IMR-90 (cell line): ENCODE data around the gene VEPH1. TPM values are rescaled to one million over a fixed set of nuclear protein-coding genes. Genes with fewer than 3 reads are reported as not detected.

Experiments
- ATAC-seq: fragments of 200-7000 bp; cut with Tn5 transposase; 2 replicates; pipeline ENCODE4 v1.9.1; 2020; ENCODE audit warnings: low read depth, mild to moderate bottlenecking, moderate library complexity
- BruUV-seq: library from RNA; stranded (reverse); fragments of 400-500 nt; replicated peaks from 2 replicates; lab custom pipeline; 2021; lab: Mats Ljungman, UMichigan
- CTCF ChIA-PET: fragments of 300-600 bp; formaldehyde crosslinking; extraction: SDS; loops from one replicate; lab custom pipeline; 2021; ENCODE audit warnings: antibody characterized with exemption; lab: Yijun Ruan, JAX
- POLR2A ChIA-PET: fragments of 300-600 bp; sonication (Branson Sonifier 250); formaldehyde crosslinking; loops from one replicate; lab custom pipeline; 2022; ENCODE audit warnings: antibody characterized with exemption; ENCODE audit not compliant: unreplicated experiment; lab: Charles Lee
- DNase-seq: peaks from one replicate; pipeline ENCODE4 v3.0.0; 2013
- H2AFZ ChIP-seq: replicated peaks from 2 replicates; pipeline ENCODE3; 2013; ENCODE audit warnings: low read length, mild to moderate bottlenecking; ENCODE audit not compliant: poor library complexity
- H2AK5ac ChIP-seq: 2 replicates; pipeline ENCODE4 v1.6.1; 2013; ENCODE audit warnings: low read depth, low read length, inconsistent platforms
- H2AK9ac ChIP-seq: replicated peaks from 2 replicates; pipeline ENCODE3; 2013; ENCODE audit warnings: mild to moderate bottlenecking, low read depth, low read length, moderate library complexity; ENCODE audit not compliant: poor library complexity
- H2BK120ac ChIP-seq: 2 replicates; pipeline ENCODE4 v1.6.1; 2013; ENCODE audit warnings: low read depth, low read length, inconsistent platforms
- H2BK15ac ChIP-seq: 3 replicates; pipeline ENCODE4 v1.6.1; 2013; ENCODE audit warnings: low read depth, low read length, inconsistent platforms
- H2BK20ac ChIP-seq: 2 replicates; pipeline ENCODE4 v1.6.1; 2013; ENCODE audit warnings: low read depth, mild to moderate bottlenecking, inconsistent platforms, low read length, moderate library complexity
- H2BK5ac ChIP-seq: 2 replicates; pipeline ENCODE4 v1.6.1; 2013; ENCODE audit warnings: mild to moderate bottlenecking, low read depth, low read length, inconsistent platforms; ENCODE audit not compliant: poor library complexity, severe bottlenecking
- H3K14ac ChIP-seq: replicated peaks from 2 replicates; pipeline ENCODE4 v1.6.1; 2013; ENCODE audit warnings: low read depth, low read length, inconsistent platforms
- H3K18ac ChIP-seq: 2 replicates; pipeline ENCODE4 v1.6.1; 2013; ENCODE audit warnings: low read depth, low read length, control low read depth
- H3K23ac ChIP-seq: 2 replicates; pipeline ENCODE4 v1.6.1; 2013; ENCODE audit warnings: low read depth, low read length, inconsistent platforms
- H3K27ac ChIP-seq: 2 replicates; pipeline ENCODE4 v1.5.1; 2013; ENCODE audit warnings: mild to moderate bottlenecking, control low read depth, low read length; ENCODE audit not compliant: insufficient read depth
- H3K27me3 ChIP-seq: 2 replicates; pipeline ENCODE4 v1.6.1; 2013; ENCODE audit warnings: low read length; ENCODE audit not compliant: control insufficient read depth, insufficient read depth
- H3K36me3 ChIP-seq: 2 replicates; pipeline ENCODE4 v1.6.1; 2013; ENCODE audit warnings: low read length, mixed read lengths; ENCODE audit not compliant: control insufficient read depth, insufficient read depth
- H3K4ac ChIP-seq: 2 replicates; pipeline ENCODE4 v1.6.1; 2013; ENCODE audit warnings: low read depth, low read length, inconsistent platforms
- H3K4me1 ChIP-seq: 2 replicates; pipeline ENCODE4 v1.6.1; 2013; ENCODE audit warnings: low read length, mixed read lengths; ENCODE audit not compliant: control insufficient read depth, insufficient read depth
- H3K4me2 ChIP-seq: 2 replicates; pipeline ENCODE4 v1.6.1; 2013; ENCODE audit warnings: low read depth, mild to moderate bottlenecking, control low read depth, low read length, moderate library complexity
- H3K4me3 ChIP-seq: 2 replicates; pipeline ENCODE4 v1.5.1; 2013; ENCODE audit warnings: low read depth, mild to moderate bottlenecking, control low read depth, low read length, moderate library complexity; ENCODE audit not compliant: insufficient read depth
- H3K56ac ChIP-seq: 2 replicates; pipeline ENCODE4 v1.6.1; 2013; ENCODE audit warnings: low read length, inconsistent platforms; ENCODE audit not compliant: insufficient read depth; ENCODE audit errors: extremely low read depth
- H3K79me1 ChIP-seq, 2 experiments: 2 replicates each; pipeline ENCODE4 v1.6.1; 2013; ENCODE audit warnings: low read length in 2 of 2, inconsistent platforms in 1 of 2, low read depth in 1 of 2
- H3K9ac ChIP-seq: 2 replicates; pipeline ENCODE4 v1.6.1; 2013; ENCODE audit warnings: low read depth, low read length, control low read depth
- H3K9me1 ChIP-seq: 2 replicates; pipeline ENCODE4 v1.6.1; 2013; ENCODE audit warnings: low read length, inconsistent platforms; ENCODE audit not compliant: insufficient read depth
- H3K9me3 ChIP-seq: 2 replicates; pipeline ENCODE4 v1.6.1; 2013; ENCODE audit warnings: low read length; ENCODE audit not compliant: control insufficient read depth, insufficient read depth
- H4K20me1 ChIP-seq: 2 replicates; pipeline ENCODE4 v1.6.1; 2013; ENCODE audit warnings: low read length, inconsistent platforms; ENCODE audit not compliant: insufficient read depth
- H4K5ac ChIP-seq: 2 replicates; pipeline ENCODE4 v1.6.1; 2013; ENCODE audit warnings: mild to moderate bottlenecking, low read depth, low read length, control low read depth
- H4K8ac ChIP-seq, 2 experiments: 2 replicates each; pipeline ENCODE4 v1.6.1; 2013; ENCODE audit warnings: low read depth in 2 of 2, low read length in 2 of 2, control low read depth in 1 of 2, inconsistent platforms in 1 of 2
- H4K91ac ChIP-seq: 2 replicates; pipeline ENCODE4 v1.6.1; 2013; ENCODE audit warnings: low read depth, low read length, inconsistent platforms; ENCODE audit not compliant: insufficient read depth
- CHD1 ChIP-seq: IDR thresholded peaks from 2 replicates; pipeline ENCODE4 v1.6.1; 2012; ENCODE audit warnings: low read depth, low read length, improper control_type of control experiment
- MAFK ChIP-seq: IDR thresholded peaks from 2 replicates; pipeline ENCODE4 v1.6.1; 2012; ENCODE audit warnings: low read depth, low read length, improper control_type of control experiment
- NFE2L2 ChIP-seq: fragments of 150-350 bp; IDR thresholded peaks from 2 replicates; pipeline ENCODE4 v1.6.1; 2016; ENCODE audit warnings: low read depth, mild to moderate bottlenecking, low read length
- RAD21 ChIP-seq: IDR thresholded peaks from 2 replicates; pipeline ENCODE4 v1.6.1; 2012; ENCODE audit warnings: low read length, improper control_type of control experiment
- RCOR1 ChIP-seq: IDR thresholded peaks from 2 replicates; pipeline ENCODE4 v1.6.1; 2012; ENCODE audit warnings: mild to moderate bottlenecking, low read length, improper control_type of control experiment; ENCODE audit not compliant: insufficient replicate concordance
- RFX5 ChIP-seq: IDR thresholded peaks from 2 replicates; pipeline ENCODE4 v1.8.0; 2012; ENCODE audit warnings: low read depth, mild to moderate bottlenecking, low read length, moderate library complexity
- WGBS, 2 experiments: methylation state at CpG; one replicate each; pipeline versions ENCODE4 v1.1.5 to v1.1.7; 2013; ENCODE audit warnings: missing lambda C conversion rate in 2 of 2; ENCODE audit not compliant: insufficient read length in 1 of 2; ENCODE audit errors: extremely low coverage in 2 of 2; 5-methylcytosine and 5-hydroxymethylcytosine counted together
- dilution Hi-C: fragments of 300-500 bp; cut with HindIII; formaldehyde crosslinking; loops from one replicate; pipeline ENCODE4 v1.14.3; 2018; ENCODE audit warnings: low sequenced_read_pairs; ENCODE audit not compliant: unreplicated experiment
- in situ Hi-C: fragments of 300-500 bp; cut with MboI; formaldehyde crosslinking; loops from 3 replicates; pipeline ENCODE4 v1.14.3; 2019; ENCODE audit warnings: low sequenced_read_pairs, inconsistent platforms, mixed read lengths
- intact Hi-C: fragments of 100-400 bp; cut with micrococcal nuclease; formaldehyde crosslinking; loops from 2 replicates; pipeline ENCODE4 v1.10.0; 2022
- polyA plus RNA-seq, 3 experiments: library from polyadenylated mRNA; depleted of rRNA; stranded (reverse); fragments of >200 nt; gene quantifications; 2 replicates each; pipeline ENCODE4 v1.2.3, GENCODE V29; 2012; ENCODE audit warnings: low replicate concordance in 1 of 3
- total RNA-seq: library from RNA; depleted of rRNA; stranded (reverse); fragments of >200 nt; gene quantifications from 2 replicates; pipeline ENCODE4 v1.2.3, GENCODE V29; 2012

The VEPH1 gene
- total and polyA plus RNA-seq, 2 of the 4 experiments (the other 2 are of a cell fraction), result 30.5 to 130 TPM

- intact Hi-C loops, result no loop called here
- Histone ChIP-seq H3K27me3 (no peaks in the 10 kb centered on the region), H3K18ac (peak overlapping the region; percentile 68; the same call in 1 of the 2 replicates), H3K9ac (no peak overlapping the region), H2AK5ac (0 out of 2 replicates have a peak overlapping the region, but pooled peaks have one; percentile 51), H3K4me1 (peaks cover 5% of the 10 kb centered on the region), H3K4me2 (no peak overlapping the region), H4K91ac (peak overlapping the region; percentile 21; the same call in 1 of the 2 replicates), H3K9me1 (no peaks in the 10 kb centered on the region), H4K8ac (0 out of 4 replicates have a peak overlapping the region, but pooled peaks of 1 of the 2 experiments have one; percentile 41), H2BK5ac (no peak overlapping the region), H3K4ac (0 out of 2 replicates have a peak overlapping the region, but pooled peaks have one; percentile 1), H3K23ac (no peak overlapping the region), H2BK15ac (peak overlapping the region; percentile 83; the same call in 2 of the 3 replicates), H2AFZ (no peak overlapping the region), H3K36me3 (no peaks in the 10 kb centered on the region), H4K5ac (no peak overlapping the region; the same call in 1 of the 2 replicates), H3K4me3 (no peak overlapping the region), H2BK20ac (peak overlapping the region; percentile 53; the same call in 1 of the 2 replicates), H3K56ac (no peak overlapping the region), H3K14ac (no peak overlapping the region), H2AK9ac (no peak overlapping the region), H3K27ac (no peak overlapping the region), H3K79me1 (no peaks in the 10 kb centered on the region), H3K9me3 (no peaks in the 10 kb centered on the region), H4K20me1 (no peaks in the 10 kb centered on the region), H2BK120ac (peak overlapping the region; percentile 39)
- TF ChIP-seq RAD21 (no peak), RFX5 (no peak), CHD1 (no peak), MAFK (no peak), NFE2L2 (no peak), RCOR1 (no peak)
- 100% methylated on average over 1 of the region's 4 CpGs; no CpG with 5 or more reads in 1 of the 2 experiments for WGBS, 2 experiments
- in situ Hi-C loops, result no loop called here
- BruUV-seq, result no TSS peak
- ATAC-seq (no peak), DNase-seq (no peak)
- dilution Hi-C loops, result no loop called here
- ChIA-PET CTCF (no interaction called here), POLR2A (no interaction called here)
These were observed 190.0 kb downstream of the VEPH1 start for GRCh38 chr3:157313186-157313585.
